IMR-90 (cell line): Measurements from ENCODE around the gene TRPC4AP. TPM values are rescaled to one million over a fixed set of nuclear protein-coding genes. Genes with fewer than 3 reads are reported as not detected.

Source experiments
- ATAC-seq: fragments of 200-7000 bp; cut with Tn5 transposase; 2 replicates; pipeline ENCODE4 v1.9.1; 2020; ENCODE audit warnings: low read depth, mild to moderate bottlenecking, moderate library complexity
- BruUV-seq: library from RNA; stranded (reverse); fragments of 400-500 nt; replicated peaks from 2 replicates; lab custom pipeline; 2021; lab: Mats Ljungman, UMichigan
- CTCF ChIA-PET: fragments of 300-600 bp; formaldehyde crosslinking; extraction: SDS; loops from one replicate; lab custom pipeline; 2021; ENCODE audit warnings: antibody characterized with exemption; lab: Yijun Ruan, JAX
- POLR2A ChIA-PET: fragments of 300-600 bp; sonication (Branson Sonifier 250); formaldehyde crosslinking; loops from one replicate; lab custom pipeline; 2022; ENCODE audit warnings: antibody characterized with exemption; ENCODE audit not compliant: unreplicated experiment; lab: Charles Lee
- DNase-seq: peaks from one replicate; pipeline ENCODE4 v3.0.0; 2013
- H2AFZ ChIP-seq: replicated peaks from 2 replicates; pipeline ENCODE3; 2013; ENCODE audit warnings: low read length, mild to moderate bottlenecking; ENCODE audit not compliant: poor library complexity
- H2AK5ac ChIP-seq: 2 replicates; pipeline ENCODE4 v1.6.1; 2013; ENCODE audit warnings: low read depth, low read length, inconsistent platforms
- H2AK9ac ChIP-seq: replicated peaks from 2 replicates; pipeline ENCODE3; 2013; ENCODE audit warnings: mild to moderate bottlenecking, low read depth, low read length, moderate library complexity; ENCODE audit not compliant: poor library complexity
- H2BK120ac ChIP-seq: 2 replicates; pipeline ENCODE4 v1.6.1; 2013; ENCODE audit warnings: low read depth, low read length, inconsistent platforms
- H2BK15ac ChIP-seq: 3 replicates; pipeline ENCODE4 v1.6.1; 2013; ENCODE audit warnings: low read depth, low read length, inconsistent platforms
- H2BK20ac ChIP-seq: 2 replicates; pipeline ENCODE4 v1.6.1; 2013; ENCODE audit warnings: low read depth, mild to moderate bottlenecking, inconsistent platforms, low read length, moderate library complexity
- H2BK5ac ChIP-seq: 2 replicates; pipeline ENCODE4 v1.6.1; 2013; ENCODE audit warnings: mild to moderate bottlenecking, low read depth, low read length, inconsistent platforms; ENCODE audit not compliant: poor library complexity, severe bottlenecking
- H3K14ac ChIP-seq: replicated peaks from 2 replicates; pipeline ENCODE4 v1.6.1; 2013; ENCODE audit warnings: low read depth, low read length, inconsistent platforms
- H3K18ac ChIP-seq: 2 replicates; pipeline ENCODE4 v1.6.1; 2013; ENCODE audit warnings: low read depth, low read length, control low read depth
- H3K23ac ChIP-seq: 2 replicates; pipeline ENCODE4 v1.6.1; 2013; ENCODE audit warnings: low read depth, low read length, inconsistent platforms
- H3K27ac ChIP-seq: 2 replicates; pipeline ENCODE4 v1.5.1; 2013; ENCODE audit warnings: mild to moderate bottlenecking, control low read depth, low read length; ENCODE audit not compliant: insufficient read depth
- H3K27me3 ChIP-seq: 2 replicates; pipeline ENCODE4 v1.6.1; 2013; ENCODE audit warnings: low read length; ENCODE audit not compliant: control insufficient read depth, insufficient read depth
- H3K36me3 ChIP-seq: 2 replicates; pipeline ENCODE4 v1.6.1; 2013; ENCODE audit warnings: low read length, mixed read lengths; ENCODE audit not compliant: control insufficient read depth, insufficient read depth
- H3K4ac ChIP-seq: 2 replicates; pipeline ENCODE4 v1.6.1; 2013; ENCODE audit warnings: low read depth, low read length, inconsistent platforms
- H3K4me1 ChIP-seq: 2 replicates; pipeline ENCODE4 v1.6.1; 2013; ENCODE audit warnings: low read length, mixed read lengths; ENCODE audit not compliant: control insufficient read depth, insufficient read depth
- H3K4me2 ChIP-seq: 2 replicates; pipeline ENCODE4 v1.6.1; 2013; ENCODE audit warnings: low read depth, mild to moderate bottlenecking, control low read depth, low read length, moderate library complexity
- H3K4me3 ChIP-seq: 2 replicates; pipeline ENCODE4 v1.5.1; 2013; ENCODE audit warnings: low read depth, mild to moderate bottlenecking, control low read depth, low read length, moderate library complexity; ENCODE audit not compliant: insufficient read depth
- H3K56ac ChIP-seq: 2 replicates; pipeline ENCODE4 v1.6.1; 2013; ENCODE audit warnings: low read length, inconsistent platforms; ENCODE audit not compliant: insufficient read depth; ENCODE audit errors: extremely low read depth
- H3K79me1 ChIP-seq, 2 experiments: 2 replicates each; pipeline ENCODE4 v1.6.1; 2013; ENCODE audit warnings: low read length in 2 of 2, inconsistent platforms in 1 of 2, low read depth in 1 of 2
- H3K9ac ChIP-seq: 2 replicates; pipeline ENCODE4 v1.6.1; 2013; ENCODE audit warnings: low read depth, low read length, control low read depth
- H3K9me1 ChIP-seq: 2 replicates; pipeline ENCODE4 v1.6.1; 2013; ENCODE audit warnings: low read length, inconsistent platforms; ENCODE audit not compliant: insufficient read depth
- H3K9me3 ChIP-seq: 2 replicates; pipeline ENCODE4 v1.6.1; 2013; ENCODE audit warnings: low read length; ENCODE audit not compliant: control insufficient read depth, insufficient read depth
- H4K20me1 ChIP-seq: 2 replicates; pipeline ENCODE4 v1.6.1; 2013; ENCODE audit warnings: low read length, inconsistent platforms; ENCODE audit not compliant: insufficient read depth
- H4K5ac ChIP-seq: 2 replicates; pipeline ENCODE4 v1.6.1; 2013; ENCODE audit warnings: mild to moderate bottlenecking, low read depth, low read length, control low read depth
- H4K8ac ChIP-seq, 2 experiments: 2 replicates each; pipeline ENCODE4 v1.6.1; 2013; ENCODE audit warnings: low read depth in 2 of 2, low read length in 2 of 2, control low read depth in 1 of 2, inconsistent platforms in 1 of 2
- H4K91ac ChIP-seq: 2 replicates; pipeline ENCODE4 v1.6.1; 2013; ENCODE audit warnings: low read depth, low read length, inconsistent platforms; ENCODE audit not compliant: insufficient read depth
- BHLHE40 ChIP-seq: fragments of 150-350 bp; IDR thresholded peaks from 2 replicates; pipeline ENCODE4 v1.6.1; 2016; ENCODE audit warnings: mild to moderate bottlenecking, low read depth, low read length
- CEBPB ChIP-seq: IDR thresholded peaks from 2 replicates; pipeline ENCODE4 v1.6.1; 2012; ENCODE audit warnings: low read depth, low read length, improper control_type of control experiment
- CHD1 ChIP-seq: IDR thresholded peaks from 2 replicates; pipeline ENCODE4 v1.6.1; 2012; ENCODE audit warnings: low read depth, low read length, improper control_type of control experiment
- MAFK ChIP-seq: IDR thresholded peaks from 2 replicates; pipeline ENCODE4 v1.6.1; 2012; ENCODE audit warnings: low read depth, low read length, improper control_type of control experiment
- MAZ ChIP-seq: IDR thresholded peaks from 2 replicates; pipeline ENCODE4 v1.6.1; 2012; ENCODE audit warnings: low read depth, mild to moderate bottlenecking, low read length, improper control_type of control experiment, moderate library complexity, borderline replicate concordance
- MXI1 ChIP-seq: IDR thresholded peaks from 2 replicates; pipeline ENCODE4 v1.6.1; 2012; ENCODE audit warnings: low read depth, mild to moderate bottlenecking, low read length, moderate library complexity, borderline replicate concordance
- NFE2L2 ChIP-seq: fragments of 150-350 bp; IDR thresholded peaks from 2 replicates; pipeline ENCODE4 v1.6.1; 2016; ENCODE audit warnings: low read depth, mild to moderate bottlenecking, low read length
- POLR2A ChIP-seq: IDR thresholded peaks from 2 replicates; pipeline ENCODE4 v1.6.1; 2012; ENCODE audit warnings: mild to moderate bottlenecking, low read depth, low read length
- RAD21 ChIP-seq: IDR thresholded peaks from 2 replicates; pipeline ENCODE4 v1.6.1; 2012; ENCODE audit warnings: low read length, improper control_type of control experiment
- RCOR1 ChIP-seq: IDR thresholded peaks from 2 replicates; pipeline ENCODE4 v1.6.1; 2012; ENCODE audit warnings: mild to moderate bottlenecking, low read length, improper control_type of control experiment; ENCODE audit not compliant: insufficient replicate concordance
- RFX5 ChIP-seq: IDR thresholded peaks from 2 replicates; pipeline ENCODE4 v1.8.0; 2012; ENCODE audit warnings: low read depth, mild to moderate bottlenecking, low read length, moderate library complexity
- SMC3 ChIP-seq: fragments of 150-350 bp; IDR thresholded peaks from 2 replicates; pipeline ENCODE4 v1.6.1; 2016; ENCODE audit warnings: low read depth, mild to moderate bottlenecking, antibody characterized with exemption, low read length, moderate library complexity
- USF2 ChIP-seq: fragments of 150-350 bp; IDR thresholded peaks from 2 replicates; pipeline ENCODE4 v1.6.1; 2017; ENCODE audit warnings: mild to moderate bottlenecking, antibody characterized with exemption, low read length, low read depth
- WGBS, 2 experiments: methylation state at CpG; one replicate each; pipeline versions ENCODE4 v1.1.5 to v1.1.7; 2013; ENCODE audit warnings: missing lambda C conversion rate in 2 of 2; ENCODE audit not compliant: insufficient read length in 1 of 2; ENCODE audit errors: extremely low coverage in 2 of 2; 5-methylcytosine and 5-hydroxymethylcytosine counted together
- dilution Hi-C: fragments of 300-500 bp; cut with HindIII; formaldehyde crosslinking; loops from one replicate; pipeline ENCODE4 v1.14.3; 2018; ENCODE audit warnings: low sequenced_read_pairs; ENCODE audit not compliant: unreplicated experiment
- in situ Hi-C: fragments of 300-500 bp; cut with MboI; formaldehyde crosslinking; loops from 3 replicates; pipeline ENCODE4 v1.14.3; 2019; ENCODE audit warnings: low sequenced_read_pairs, inconsistent platforms, mixed read lengths
- intact Hi-C: fragments of 100-400 bp; cut with micrococcal nuclease; formaldehyde crosslinking; loops from 2 replicates; pipeline ENCODE4 v1.10.0; 2022
- polyA plus RNA-seq, 3 experiments: library from polyadenylated mRNA; depleted of rRNA; stranded (reverse); fragments of >200 nt; gene quantifications; 2 replicates each; pipeline ENCODE4 v1.2.3, GENCODE V29; 2012; ENCODE audit warnings: low replicate concordance in 1 of 3
- total RNA-seq: library from RNA; depleted of rRNA; stranded (reverse); fragments of >200 nt; gene quantifications from 2 replicates; pipeline ENCODE4 v1.2.3, GENCODE V29; 2012
- TF ChIP-seq, protein P1 (sequence below): fragments of 150-350 bp; IDR thresholded peaks from 2 replicates; pipeline ENCODE4 v1.6.1; 2016; ENCODE audit warnings: low read depth, mild to moderate bottlenecking, low read length, moderate library complexity, borderline replicate concordance
- TF ChIP-seq, protein P2 (sequence below): conservative IDR thresholded peaks from 2 replicates; pipeline ENCODE4 v1.5.1; 2012; ENCODE audit warnings: mild to moderate bottlenecking, low read depth, low read length, improper control_type of control experiment

TRPC4AP gene
- total and polyA plus RNA-seq, 2 of the 4 experiments (the other 2 are of a cell fraction), result 41.0 to 81.0 TPM

DNA sequence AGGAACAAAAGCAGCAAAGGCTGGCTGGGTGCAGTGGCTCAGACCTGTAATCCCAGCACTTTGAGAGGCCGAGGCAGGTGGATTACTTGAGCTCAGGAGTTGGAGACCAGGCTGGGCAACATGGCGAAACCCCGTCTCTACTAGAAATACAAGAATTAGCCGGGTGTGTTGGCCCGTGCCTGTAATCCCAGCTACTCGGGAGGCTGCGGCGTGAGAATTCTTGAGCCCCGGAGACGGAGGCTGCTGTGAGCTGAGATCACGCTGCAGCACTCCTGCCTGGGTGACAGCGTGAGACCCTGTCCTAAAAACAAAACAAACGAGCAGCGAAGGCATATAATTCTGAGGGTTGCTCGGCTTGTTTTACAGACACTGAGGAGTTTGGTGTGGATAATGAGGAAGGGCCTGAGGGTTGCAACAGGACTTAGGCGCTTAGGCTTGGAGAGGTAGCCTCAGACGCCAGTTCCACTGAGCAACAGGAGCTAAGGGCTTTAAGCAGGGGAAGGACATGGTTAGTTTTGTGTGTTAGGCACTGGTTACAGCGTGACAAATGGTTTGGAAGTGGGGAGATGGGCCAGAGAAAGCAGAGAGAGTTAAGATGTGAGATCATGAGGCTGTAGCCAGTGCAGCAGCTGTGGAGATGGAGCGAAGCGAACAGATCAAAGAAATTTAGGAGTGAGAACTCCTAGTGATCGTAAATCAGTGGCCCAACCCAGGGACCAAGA lies 135.7 kb downstream of the TRPC4AP start:
- no peak overlapping the region for H3K18ac ChIP-seq
- H3K9ac ChIP-seq, result no peak overlapping the region
- H3K23ac ChIP-seq, result no peak overlapping the region
- no peak overlapping the region for H3K4me2 ChIP-seq
- dilution Hi-C loops, result no loop called here
- peaks cover 13 to 32% of the 10 kb centered on the region in 2 experiments; a peak in 3 of 4 replicates for H3K79me1 ChIP-seq
- H4K5ac ChIP-seq, result no peak overlapping the region
- no peak overlapping the region for H2AK9ac ChIP-seq
- no peak overlapping the region for H2AK5ac ChIP-seq
- peak overlapping the region in 1 of 2 experiments; percentile 97; a peak in 1 of 4 replicates for H4K8ac ChIP-seq
- H2BK5ac ChIP-seq, result no peak overlapping the region
- no peaks in the 10 kb centered on the region for H3K9me3 ChIP-seq
- no peaks in the 10 kb centered on the region for H3K36me3 ChIP-seq
- BruUV-seq, result no TSS peak
- no peak overlapping the region for H3K4ac ChIP-seq
- no peak overlapping the region for H3K14ac ChIP-seq
- H3K56ac ChIP-seq, result no peak overlapping the region
- DNase-seq, result no peak
- peak overlapping the region; percentile 46 for H2AFZ ChIP-seq
- H3K27ac ChIP-seq, result no peak overlapping the region
- no peaks in the 10 kb centered on the region for H4K20me1 ChIP-seq
- peaks cover 7% of the 10 kb centered on the region; the same call in 1 of the 2 replicates for H3K9me1 ChIP-seq
- POLR2A ChIA-PET, result no interaction called here
- in situ Hi-C loops, result loop anchor here (5.0 kb wide), 1 partner anchor 85 kb away; the partner anchor contains the start of gene GGT7
- intact Hi-C loops, result no loop called here
- no peak overlapping the region for H3K4me3 ChIP-seq
- no peak for ATAC-seq
- H3K4me1 ChIP-seq, result peaks cover 6% of the 10 kb centered on the region
- no peak overlapping the region for H2BK120ac ChIP-seq
- CTCF ChIA-PET, result interaction anchor here (0.6 kb wide), 1 partner anchor 13 kb away, joined by 4 read pairs; no protein-coding TSS in a partner anchor
- WGBS, 2 experiments, result 75% methylated on average over 11 of the region's 21 CpGs; no CpG with 5 or more reads in 1 of the 2 experiments
- no peak overlapping the region for H4K91ac ChIP-seq
- H2BK15ac ChIP-seq, result no peak overlapping the region
- no peak overlapping the region; the same call in 1 of the 2 replicates for H2BK20ac ChIP-seq
- no peaks in the 10 kb centered on the region for H3K27me3 ChIP-seq
- no peak for TF ChIP-seq MAZ
- TF ChIP-seq SMC3, result no peak
- TF ChIP-seq CEBPB, result no peak
- TF ChIP-seq, protein P1, sequence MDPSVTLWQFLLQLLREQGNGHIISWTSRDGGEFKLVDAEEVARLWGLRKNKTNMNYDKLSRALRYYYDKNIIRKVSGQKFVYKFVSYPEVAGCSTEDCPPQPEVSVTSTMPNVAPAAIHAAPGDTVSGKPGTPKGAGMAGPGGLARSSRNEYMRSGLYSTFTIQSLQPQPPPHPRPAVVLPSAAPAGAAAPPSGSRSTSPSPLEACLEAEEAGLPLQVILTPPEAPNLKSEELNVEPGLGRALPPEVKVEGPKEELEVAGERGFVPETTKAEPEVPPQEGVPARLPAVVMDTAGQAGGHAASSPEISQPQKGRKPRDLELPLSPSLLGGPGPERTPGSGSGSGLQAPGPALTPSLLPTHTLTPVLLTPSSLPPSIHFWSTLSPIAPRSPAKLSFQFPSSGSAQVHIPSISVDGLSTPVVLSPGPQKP, result no peak
- no peak for TF ChIP-seq NFE2L2
- TF ChIP-seq, protein P2, sequence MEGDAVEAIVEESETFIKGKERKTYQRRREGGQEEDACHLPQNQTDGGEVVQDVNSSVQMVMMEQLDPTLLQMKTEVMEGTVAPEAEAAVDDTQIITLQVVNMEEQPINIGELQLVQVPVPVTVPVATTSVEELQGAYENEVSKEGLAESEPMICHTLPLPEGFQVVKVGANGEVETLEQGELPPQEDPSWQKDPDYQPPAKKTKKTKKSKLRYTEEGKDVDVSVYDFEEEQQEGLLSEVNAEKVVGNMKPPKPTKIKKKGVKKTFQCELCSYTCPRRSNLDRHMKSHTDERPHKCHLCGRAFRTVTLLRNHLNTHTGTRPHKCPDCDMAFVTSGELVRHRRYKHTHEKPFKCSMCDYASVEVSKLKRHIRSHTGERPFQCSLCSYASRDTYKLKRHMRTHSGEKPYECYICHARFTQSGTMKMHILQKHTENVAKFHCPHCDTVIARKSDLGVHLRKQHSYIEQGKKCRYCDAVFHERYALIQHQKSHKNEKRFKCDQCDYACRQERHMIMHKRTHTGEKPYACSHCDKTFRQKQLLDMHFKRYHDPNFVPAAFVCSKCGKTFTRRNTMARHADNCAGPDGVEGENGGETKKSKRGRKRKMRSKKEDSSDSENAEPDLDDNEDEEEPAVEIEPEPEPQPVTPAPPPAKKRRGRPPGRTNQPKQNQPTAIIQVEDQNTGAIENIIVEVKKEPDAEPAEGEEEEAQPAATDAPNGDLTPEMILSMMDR, result no peak
- no peak for TF ChIP-seq POLR2A
- TF ChIP-seq MXI1, result no peak
- TF ChIP-seq CHD1, result no peak
- no peak for TF ChIP-seq MAFK
- TF ChIP-seq RFX5, result no peak
- TF ChIP-seq RAD21, result no peak
- TF ChIP-seq RCOR1, result no peak
- no peak for TF ChIP-seq USF2
- TF ChIP-seq BHLHE40, result no peak
